Sigmoid colon (tissue), 4 donors: ENCODE results near the gene NOP16.

Source experiments
- CTCF ChIP-seq, 4 experiments: fragments of 450-650 bp in 3 of 4; fragments of 200-600 bp in 1 of 4; IDR thresholded peaks; one replicate each; pipeline ENCODE4 v1.5.1; 2016 to 2019; ENCODE audit warnings: antibody characterized with exemption in 4 of 4, mild to moderate bottlenecking in 3 of 4, moderate library complexity in 2 of 4
- POLR2A ChIP-seq, 2 donors: fragments of 450-650 bp; IDR thresholded peaks; one replicate each; pipeline ENCODE4 v1.6.1; 2016; ENCODE audit warnings: antibody characterized with exemption in 2 of 2, mild to moderate bottlenecking in 2 of 2, moderate library complexity in 2 of 2
- POLR2AphosphoS5 ChIP-seq, 4 donors: sonication (generic); formaldehyde crosslinking; IDR thresholded peaks; one replicate each; pipeline ENCODE4 v1.6.1; 2017; ENCODE audit warnings: antibody characterized with exemption in 4 of 4

- TF ChIP-seq POLR2AphosphoS5 (IDR thresholded peaks at IDR 0.05) (no peak), CTCF (IDR thresholded peaks at IDR 0.05) (no peak), POLR2A (IDR thresholded peaks at IDR 0.05) (no peak)
Measured at GRCh38 chr5:176359658-176360057, 28.7 kb downstream of the NOP16 start.
